ENCODE measurements around the gene NADSYN1.

DNA sequence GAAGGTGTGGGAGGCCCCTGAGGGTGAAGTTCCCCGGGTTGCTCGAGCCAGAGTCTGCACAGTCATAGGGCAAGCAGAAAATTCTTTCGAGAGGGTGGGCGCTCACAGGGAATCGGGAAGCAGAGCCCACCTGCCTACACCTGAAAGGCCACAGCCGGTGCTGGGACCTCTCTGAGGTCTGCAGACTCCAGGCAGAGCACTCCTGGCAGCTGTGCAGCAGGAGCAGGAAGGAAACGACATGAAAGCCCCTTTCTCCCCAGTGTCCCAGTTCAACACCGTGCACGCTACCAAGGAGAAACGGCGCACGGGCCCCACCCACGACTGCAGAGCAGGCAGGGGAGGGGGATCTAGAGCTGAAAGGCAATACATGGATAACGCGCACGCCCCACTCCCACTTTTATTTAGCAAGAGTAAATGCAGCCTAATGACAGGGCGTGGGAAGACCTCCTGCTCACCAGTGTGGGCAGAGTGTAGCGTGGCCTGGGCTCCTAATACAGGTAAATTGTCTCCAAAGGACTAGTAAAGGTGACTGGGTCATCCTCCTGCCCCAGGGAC is 18.4 kb upstream of the NADSYN1 start:
- TF ChIP-seq, protein P1, sequence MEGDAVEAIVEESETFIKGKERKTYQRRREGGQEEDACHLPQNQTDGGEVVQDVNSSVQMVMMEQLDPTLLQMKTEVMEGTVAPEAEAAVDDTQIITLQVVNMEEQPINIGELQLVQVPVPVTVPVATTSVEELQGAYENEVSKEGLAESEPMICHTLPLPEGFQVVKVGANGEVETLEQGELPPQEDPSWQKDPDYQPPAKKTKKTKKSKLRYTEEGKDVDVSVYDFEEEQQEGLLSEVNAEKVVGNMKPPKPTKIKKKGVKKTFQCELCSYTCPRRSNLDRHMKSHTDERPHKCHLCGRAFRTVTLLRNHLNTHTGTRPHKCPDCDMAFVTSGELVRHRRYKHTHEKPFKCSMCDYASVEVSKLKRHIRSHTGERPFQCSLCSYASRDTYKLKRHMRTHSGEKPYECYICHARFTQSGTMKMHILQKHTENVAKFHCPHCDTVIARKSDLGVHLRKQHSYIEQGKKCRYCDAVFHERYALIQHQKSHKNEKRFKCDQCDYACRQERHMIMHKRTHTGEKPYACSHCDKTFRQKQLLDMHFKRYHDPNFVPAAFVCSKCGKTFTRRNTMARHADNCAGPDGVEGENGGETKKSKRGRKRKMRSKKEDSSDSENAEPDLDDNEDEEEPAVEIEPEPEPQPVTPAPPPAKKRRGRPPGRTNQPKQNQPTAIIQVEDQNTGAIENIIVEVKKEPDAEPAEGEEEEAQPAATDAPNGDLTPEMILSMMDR (IDR thresholded peaks at IDR 0.05), result no peak
- TF ChIP-seq POLR2AphosphoS5 (IDR thresholded peaks at IDR 0.05) (no peak), POLR2A (IDR thresholded peaks at IDR 0.05) (no peak)
